ENCODE data around the gene IFNK. TPM values are rescaled to one million over a fixed set of nuclear protein-coding genes. Genes with fewer than 3 reads are reported as not detected.
A peak's percentile ranks its signal among the peaks of the same experiment; 100 is the strongest.

IFNK gene
- total RNA-seq, 2 donors from 2014 or later, result not detected

DNA sequence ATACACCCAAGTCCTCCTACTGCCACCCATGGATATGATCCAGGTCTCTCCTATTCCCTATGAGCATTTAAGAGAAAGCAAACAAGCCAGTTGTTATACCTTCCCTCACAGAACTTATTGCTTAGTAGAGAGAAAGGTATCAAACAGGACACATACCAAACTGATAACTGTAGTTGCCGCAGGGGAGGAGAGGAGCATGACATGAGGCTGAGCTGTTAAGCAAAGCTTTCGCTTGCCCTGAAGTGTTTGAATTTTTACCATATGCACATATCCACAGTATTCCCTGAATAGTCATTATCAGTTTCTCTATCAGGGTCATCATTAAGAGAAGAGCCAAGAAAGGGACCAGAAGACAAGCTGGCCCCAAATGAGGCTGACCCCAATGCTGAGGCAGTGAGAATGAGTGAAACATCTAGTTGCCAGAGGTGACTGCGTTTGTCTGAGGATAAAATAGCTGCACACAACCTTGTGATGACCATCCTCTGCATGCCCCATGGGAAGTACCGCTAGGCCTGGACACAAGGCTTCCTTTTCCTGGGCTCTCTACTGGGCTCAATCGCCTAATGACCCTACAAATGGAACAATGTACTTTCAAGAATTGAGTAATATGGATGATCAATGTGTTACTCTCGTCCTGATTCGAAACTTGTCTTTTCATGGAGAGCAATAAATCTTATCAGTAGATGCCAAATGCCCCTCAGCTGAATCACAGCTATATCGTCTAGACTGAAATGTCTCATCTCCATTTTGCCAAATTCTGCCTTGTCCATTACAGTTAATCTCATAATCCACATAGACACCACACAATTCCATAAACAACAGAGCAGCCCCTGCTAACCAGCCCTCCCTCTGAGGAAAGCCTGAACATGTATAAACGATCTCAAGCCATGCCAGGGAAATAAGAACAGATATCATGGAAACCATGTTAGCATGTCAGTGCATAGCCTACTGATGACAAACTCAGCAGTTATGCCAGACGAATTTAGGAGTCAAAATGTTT, 4.3 kb upstream of the IFNK start:
- TF ChIP-seq CTCF (IDR thresholded peaks at IDR 0.05), result no peak
- no peak overlapping the region for H3K4me3 ChIP-seq
- no peaks in the 10 kb centered on the region for H3K27me3 ChIP-seq (replicated peaks; ENCODE audit: insufficient read depth)
- H3K9me3 ChIP-seq, result no peaks in the 10 kb centered on the region
- H3K4me1 ChIP-seq (ENCODE audit: control insufficient read depth in 1 of 2, low read depth in 2 of 2), result peaks cover 0 to 7% of the 10 kb centered on the region in 2 donors
- ATAC-seq (ENCODE audit: insufficient number of reproducible peaks, low FRiP score, low read depth) (no peak), DNase-seq (ENCODE audit: low spot score) (no peak)
- H3K27ac ChIP-seq, result no peak overlapping the region
- no peaks in the 10 kb centered on the region for H3K36me3 ChIP-seq

DNA sequence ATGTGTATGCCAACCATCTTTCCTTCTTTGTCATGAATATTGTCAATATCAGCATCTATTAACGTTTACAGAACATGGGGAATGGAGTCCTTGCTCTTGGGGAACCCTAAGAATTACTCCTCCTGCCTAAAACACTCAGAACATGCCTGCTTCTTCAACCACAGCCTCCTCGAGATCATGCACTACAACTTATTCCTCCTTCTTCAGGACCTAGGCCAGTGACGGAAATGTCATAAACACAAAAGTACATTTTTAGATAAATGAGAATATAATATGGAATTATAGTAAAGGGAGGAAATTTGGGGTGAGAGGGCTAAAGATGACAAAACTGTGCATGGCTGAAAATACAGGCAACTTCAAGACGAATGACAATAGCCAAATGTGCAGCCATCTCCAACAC, 3.1 kb upstream of the IFNK start:
- no peaks in the 10 kb centered on the region for H3K27me3 ChIP-seq (replicated peaks; ENCODE audit: insufficient read depth)
- peaks cover 0 to 8% of the 10 kb centered on the region in 2 donors for H3K4me1 ChIP-seq (ENCODE audit: control insufficient read depth in 1 of 2, low read depth in 2 of 2)
- DNase-seq (ENCODE audit: low spot score) (no peak), ATAC-seq (ENCODE audit: insufficient number of reproducible peaks, low FRiP score, low read depth) (no peak)
- no peak overlapping the region for H3K27ac ChIP-seq
- H3K36me3 ChIP-seq, result no peaks in the 10 kb centered on the region
- TF ChIP-seq CTCF (IDR thresholded peaks at IDR 0.05), result no peak
- no peaks in the 10 kb centered on the region for H3K9me3 ChIP-seq
- no peak overlapping the region for H3K4me3 ChIP-seq

DNA sequence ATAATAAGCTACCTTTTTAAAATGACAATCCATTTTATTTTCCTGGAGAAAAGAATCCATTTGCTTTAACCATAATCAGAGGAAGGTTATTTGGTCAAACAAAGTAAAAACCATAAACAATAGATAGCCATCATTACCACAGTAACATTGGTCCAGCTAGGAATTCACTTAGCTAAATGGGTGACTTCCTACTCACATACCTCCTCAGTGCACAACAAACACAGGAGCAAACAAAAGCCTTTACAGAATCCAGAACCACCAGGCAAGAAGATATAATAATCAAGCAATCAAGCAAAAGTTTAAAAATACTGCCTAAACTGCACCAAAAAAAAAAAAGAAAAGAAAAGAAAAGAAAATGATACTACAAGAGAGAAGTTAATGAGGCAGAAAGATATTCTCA, 949 bp upstream of the IFNK start:
- no peaks in the 10 kb centered on the region for H3K27me3 ChIP-seq (replicated peaks; ENCODE audit: insufficient read depth)
- no peaks in the 10 kb centered on the region for H3K9me3 ChIP-seq
- no peak for TF ChIP-seq CTCF (IDR thresholded peaks at IDR 0.05)
- no peak overlapping the region for H3K27ac ChIP-seq
- H3K4me1 ChIP-seq (ENCODE audit: control insufficient read depth in 1 of 2, low read depth in 2 of 2), result peaks cover 7 to 21% of the 10 kb centered on the region in 2 donors
- DNase-seq (ENCODE audit: low spot score), result no peak
- H3K36me3 ChIP-seq, result no peaks in the 10 kb centered on the region
- no peak overlapping the region for H3K4me3 ChIP-seq
- ATAC-seq (ENCODE audit: insufficient number of reproducible peaks, low FRiP score, low read depth), result no peak

- Histone ChIP-seq H3K4me3 (peak overlapping the region; percentile 85), H3K27me3 (replicated peaks; ENCODE audit: insufficient read depth) (no peaks in the 10 kb centered on the region), H3K4me1 (ENCODE audit: control insufficient read depth in 1 of 2, low read depth in 2 of 2) (peaks cover 7 to 25% of the 10 kb centered on the region in 2 donors), H3K27ac (peak overlapping the region; percentile 90 to 91), H3K9me3 (no peaks in the 10 kb centered on the region), H3K36me3 (no peaks in the 10 kb centered on the region)
- DNase-seq (ENCODE audit: low spot score), result no peak
- no peak for TF ChIP-seq CTCF (IDR thresholded peaks at IDR 0.05)
- ATAC-seq (ENCODE audit: insufficient number of reproducible peaks, low FRiP score, low read depth), result no peak
These were observed 3.6 kb downstream of the IFNK start for GRCh38 chr9:27527702-27528075.

- peak overlapping the region; percentile 90 to 91 for H3K27ac ChIP-seq
- no peaks in the 10 kb centered on the region for H3K9me3 ChIP-seq
- peak; percentile 15 for DNase-seq (ENCODE audit: low spot score)
- peak overlapping the region; percentile 85 for H3K4me3 ChIP-seq
- peaks cover 8 to 30% of the 10 kb centered on the region in 2 donors for H3K4me1 ChIP-seq (ENCODE audit: control insufficient read depth in 1 of 2, low read depth in 2 of 2)
- no peaks in the 10 kb centered on the region for H3K36me3 ChIP-seq
- no peaks in the 10 kb centered on the region for H3K27me3 ChIP-seq (replicated peaks; ENCODE audit: insufficient read depth)
- peak; percentile 13 for ATAC-seq (ENCODE audit: insufficient number of reproducible peaks, low FRiP score, low read depth)
- TF ChIP-seq CTCF (IDR thresholded peaks at IDR 0.05), result no peak
These were observed 4.2 kb downstream of the IFNK start for GRCh38 chr9:27528076-27528885.
